Heart left ventricle (tissue), 16 donors: ENCODE data around the gene RPS27L. TPM values are rescaled to one million over a fixed set of nuclear protein-coding genes. Genes with fewer than 3 reads are reported as not detected.

Experiments used
- ATAC-seq, 4 donors: fragments of 200-7000 bp; cut with Tn5 transposase; one replicate each; pipeline ENCODE4 v1.9.1; 2020 to 2022; ENCODE audit warnings: moderate library complexity in 4 of 4, mild to moderate bottlenecking in 3 of 4, moderate number of reproducible peaks in 1 of 4
- DNase-seq, 5 donors: peaks; one replicate each; pipeline ENCODE4 v3.0.0-alpha.2; 2020
- H3K27ac ChIP-seq, 12 donors: fragments of 200-600 bp; sonication (generic) in 4 of 12; one replicate each; pipeline versions ENCODE4 v1.5.0 to v1.8.0; 2016 to 2022; ENCODE audit warnings: mild to moderate bottlenecking in 2 of 12
- H3K27me3 ChIP-seq, 9 donors: fragments of 200-600 bp; sonication (generic) in 2 of 9; one replicate each; pipeline versions ENCODE4 v1.5.1 to v1.8.0; 2016 to 2022; ENCODE audit warnings: mild to moderate bottlenecking in 3 of 9
- H3K36me3 ChIP-seq, 9 donors: fragments of 200-600 bp; sonication (generic) in 2 of 9; one replicate each; pipeline versions ENCODE4 v1.5.0 to v1.8.0; 2018 to 2022; ENCODE audit warnings: mild to moderate bottlenecking in 2 of 9
- H3K4me1 ChIP-seq, 12 donors: fragments of 200-600 bp; sonication (generic) in 4 of 12; one replicate each; pipeline versions ENCODE4 v1.5.0 to v1.8.0; 2016 to 2022; ENCODE audit warnings: mild to moderate bottlenecking in 3 of 12
- H3K4me3 ChIP-seq, 12 donors: fragments of 200-600 bp; sonication (generic) in 4 of 12; one replicate each; pipeline versions ENCODE4 v1.5.0 to v1.8.0; 2017 to 2022; ENCODE audit warnings: mild to moderate bottlenecking in 9 of 12, moderate library complexity in 4 of 12
- H3K9me3 ChIP-seq, 12 donors: fragments of 200-600 bp; sonication (generic) in 4 of 12; one replicate each; pipeline versions ENCODE4 v1.5.0 to v1.8.0; 2016 to 2022; ENCODE audit warnings: mild to moderate bottlenecking in 1 of 12
- POLR2A ChIP-seq, 2 donors: fragments of 450-650 bp; IDR thresholded peaks; one replicate each; pipeline ENCODE4 v1.6.1; 2017; ENCODE audit warnings: antibody characterized with exemption in 2 of 2, mild to moderate bottlenecking in 2 of 2, moderate library complexity in 2 of 2
- WGBS, 4 donors: extraction: QIAGEN DNeasy Blood & Tissue Kit in 2 of 4; methylation state at CpG; one replicate each; pipeline versions ENCODE4 v1.1.5 to v1.1.7; 2013 to 2018; 5-methylcytosine and 5-hydroxymethylcytosine counted together
- intact Hi-C, 10 donors: fragments of 100-400 bp; cut with DNase I; formaldehyde crosslinking; loops; one replicate each; pipeline versions ENCODE4 v1.11.1 to v1.14.2; 2022
- polyA plus RNA-seq, 2 donors: library from polyadenylated mRNA; stranded (reverse); fragments of 200-250 nt; gene quantifications; one replicate each; pipeline ENCODE4 v1.2.3, GENCODE V29; 2013
- total RNA-seq, 9 donors: library from RNA; depleted of rRNA in 2 of 9; stranded (reverse); fragments of >200 nt in 2 of 9; fragmentation: NEBNext Ultra II Directional in 3 of 9; extraction: Animal tissue kit (Norgen Biotek cat#: 25700) in 3 of 9; gene quantifications; one replicate each; pipeline versions ENCODE4 v1.1.0 to v1.2.4, GENCODE V29; 2016 to 2023
- TF ChIP-seq, protein P1 (sequence below), 12 donors: fragments of 200-600 bp; sonication (generic) in 4 of 12; IDR thresholded peaks; one replicate each; pipeline versions ENCODE4 v1.5.0 to v1.8.0; 2018 to 2022; ENCODE audit warnings: antibody characterized with exemption in 12 of 12, mild to moderate bottlenecking in 5 of 12
- donor health status: ischemic (EF 13 %, LVEDD 7.1; RV severe dilation, severe dysfunction).
- donor health status: healthy with polysubstance abuse.
- donor health status: DM: no; HTN: yes; CAD: no.
- donor health status: DM: no; HTN: no; CAD: no.
- donor health status: ischemic (EF 25% LVEDD 6.9; RV normal size, moderate dysfunction).
- donor health status: ischemic (EF 25% LVEDD 5.7; RV mildly dilated, moderate dysfunction).
- donor health status: healthy.
- donor health status: DM: yes; HTN: yes; CAD: no.
- donor health status: ischemic (EF 35%, LVEDD 5.7; RV mildly dilated, moderate dysfunction).
- donor health status: nonischemic (EF 11% LVEDD 7.7; RV severe dilation, severe dysfunction).
- donor health status: DM: yes; HTN: yes; CAD: no.
- donor health status: PGD.
- donor health status: ischemic (EF 29% LVEDD 5.4; RV normal size, mild dysfunction).
- donor health status: nonischemic (EF 23%, LVEDD 6.1; RV moderate dilation, normal function).

RPS27L gene
- total and polyA plus RNA-seq, 11 donors = 53.4 to 221 (median 137) TPM

DNA sequence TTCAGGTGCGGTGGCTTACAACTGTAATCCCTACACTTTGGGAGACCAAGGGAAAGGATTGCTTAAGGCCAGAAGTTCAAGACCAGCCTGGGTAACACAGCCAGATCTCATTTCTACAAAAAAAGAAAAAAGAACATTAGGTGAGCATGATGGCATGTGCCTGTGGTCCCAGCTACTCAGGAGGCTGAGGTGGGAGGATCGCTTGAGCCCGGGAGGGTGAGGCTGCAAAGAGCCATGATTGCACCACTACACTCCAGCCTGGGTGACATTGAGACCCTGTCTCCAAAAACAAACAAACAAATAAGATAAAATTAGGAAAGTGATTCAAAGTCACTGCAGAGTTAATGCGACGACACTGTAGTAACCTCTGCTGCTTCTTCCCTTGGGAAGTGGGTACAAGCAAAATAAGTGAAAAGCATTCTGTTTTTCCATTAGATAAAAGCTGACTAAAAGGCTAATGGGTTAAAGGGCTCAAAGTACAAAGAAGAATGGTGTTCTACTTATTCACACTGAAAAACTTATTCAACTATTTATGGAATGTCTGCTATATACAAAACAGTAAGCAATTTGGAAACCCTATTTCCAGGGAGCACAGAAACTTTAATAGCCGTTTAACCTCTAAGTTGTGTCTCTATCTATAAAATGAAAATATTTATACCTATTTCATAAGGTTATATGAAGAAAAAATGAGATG is 8.0 kb upstream of the RPS27L start:
- Histone ChIP-seq H3K27ac (no peak overlapping the region), H3K4me1 (no peaks in the 10 kb centered on the region), H3K36me3 (peaks cover 0 to 3% (median 0%) of the 10 kb centered on the region in 9 donors), H3K27me3 (no peaks in the 10 kb centered on the region), H3K4me3 (no peak overlapping the region), H3K9me3 (no peaks in the 10 kb centered on the region)
- no peak for DNase-seq
- intact Hi-C loops = loop anchor here in 1 of 10 donors (10.0 kb wide), 1 partner anchor 249 kb away; no protein-coding TSS in a partner anchor
- ATAC-seq = no peak
- TF ChIP-seq POLR2A (IDR thresholded peaks at IDR 0.05) = no peak
- TF ChIP-seq, protein P1, sequence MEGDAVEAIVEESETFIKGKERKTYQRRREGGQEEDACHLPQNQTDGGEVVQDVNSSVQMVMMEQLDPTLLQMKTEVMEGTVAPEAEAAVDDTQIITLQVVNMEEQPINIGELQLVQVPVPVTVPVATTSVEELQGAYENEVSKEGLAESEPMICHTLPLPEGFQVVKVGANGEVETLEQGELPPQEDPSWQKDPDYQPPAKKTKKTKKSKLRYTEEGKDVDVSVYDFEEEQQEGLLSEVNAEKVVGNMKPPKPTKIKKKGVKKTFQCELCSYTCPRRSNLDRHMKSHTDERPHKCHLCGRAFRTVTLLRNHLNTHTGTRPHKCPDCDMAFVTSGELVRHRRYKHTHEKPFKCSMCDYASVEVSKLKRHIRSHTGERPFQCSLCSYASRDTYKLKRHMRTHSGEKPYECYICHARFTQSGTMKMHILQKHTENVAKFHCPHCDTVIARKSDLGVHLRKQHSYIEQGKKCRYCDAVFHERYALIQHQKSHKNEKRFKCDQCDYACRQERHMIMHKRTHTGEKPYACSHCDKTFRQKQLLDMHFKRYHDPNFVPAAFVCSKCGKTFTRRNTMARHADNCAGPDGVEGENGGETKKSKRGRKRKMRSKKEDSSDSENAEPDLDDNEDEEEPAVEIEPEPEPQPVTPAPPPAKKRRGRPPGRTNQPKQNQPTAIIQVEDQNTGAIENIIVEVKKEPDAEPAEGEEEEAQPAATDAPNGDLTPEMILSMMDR (IDR thresholded peaks at IDR 0.05) = no peak
- 87 to 94% (median 90%) methylated on average over 6 of the region's 6 CpGs for WGBS, 4 donors

DNA sequence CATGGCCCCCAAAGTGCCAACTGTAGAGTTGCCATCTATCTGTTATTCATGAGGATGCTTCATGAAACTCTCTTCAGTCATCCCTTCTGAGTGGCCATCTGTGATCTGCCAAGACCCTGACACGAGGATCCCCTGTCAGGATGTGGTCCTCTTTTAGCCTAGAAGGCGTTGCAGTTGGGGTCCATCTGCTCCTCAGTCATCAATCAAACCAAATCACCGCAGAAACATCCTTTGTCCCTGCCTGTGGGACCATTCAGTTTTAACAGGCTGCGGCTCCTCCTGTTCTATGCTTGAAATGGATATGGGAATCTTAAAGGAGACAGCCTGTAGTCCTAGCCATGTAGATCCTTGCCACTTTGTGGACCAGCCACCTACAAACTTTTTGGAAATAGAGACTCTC is 5.9 kb upstream of the RPS27L start:
- Histone ChIP-seq H3K27me3 (no peaks in the 10 kb centered on the region), H3K9me3 (no peaks in the 10 kb centered on the region), H3K27ac (no peak overlapping the region), H3K4me1 (peaks cover 0 to 4% (median 0%) of the 10 kb centered on the region in 12 donors), H3K4me3 (no peak overlapping the region), H3K36me3 (peaks cover 0 to 3% (median 0%) of the 10 kb centered on the region in 9 donors)
- intact Hi-C loops = loop anchor here in 1 of 10 donors (10.0 kb wide), 1 partner anchor 252 kb away; no protein-coding TSS in a partner anchor
- DNase-seq = no peak
- no peak for ATAC-seq
- no peak for TF ChIP-seq POLR2A (IDR thresholded peaks at IDR 0.05)
- TF ChIP-seq, protein P1 (IDR thresholded peaks at IDR 0.05) = no peak
- WGBS, 4 donors = 87 to 96% (median 92%) methylated on average over 3 to 4 of the region's 4 CpGs

DNA sequence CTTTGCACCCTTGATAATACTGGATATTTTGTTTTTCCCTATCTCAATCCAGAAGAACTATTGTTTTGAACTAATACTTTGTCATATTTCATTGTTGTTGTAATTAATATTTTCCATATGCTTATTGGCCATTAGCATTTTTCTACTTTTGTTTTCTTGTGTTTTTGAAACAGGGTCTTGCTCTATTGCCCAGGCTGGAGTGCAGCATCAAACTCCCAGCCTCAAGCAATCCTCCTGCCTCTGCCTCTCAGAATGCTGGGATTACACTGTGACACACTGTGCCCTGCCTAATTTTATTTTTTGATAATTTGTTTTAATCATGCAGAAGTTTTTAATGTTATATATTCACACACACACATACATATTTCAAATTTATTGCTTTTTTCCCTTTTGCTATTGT is 3.4 kb upstream of the RPS27L start:
- intact Hi-C loops = loop anchor here in 1 of 10 donors (10.0 kb wide), 1 partner anchor 254 kb away; no protein-coding TSS in a partner anchor
- H3K36me3 ChIP-seq = peaks cover 0 to 3% (median 0%) of the 10 kb centered on the region in 9 donors

More for the DNA sequence above, 3.4 kb upstream of the RPS27L start:
- DNase-seq = no peak
- ATAC-seq = no peak
- Histone ChIP-seq H3K4me3 (no peak overlapping the region), H3K27me3 (no peaks in the 10 kb centered on the region), H3K4me1 (peaks cover 0 to 15% (median 5%) of the 10 kb centered on the region in 12 donors), H3K27ac (no peak overlapping the region), H3K9me3 (no peaks in the 10 kb centered on the region)
- TF ChIP-seq POLR2A (IDR thresholded peaks at IDR 0.05) = no peak
- TF ChIP-seq, protein P1 (IDR thresholded peaks at IDR 0.05) = no peak
